ENCODE data around the gene WDR35. TPM values are rescaled to one million over a fixed set of nuclear protein-coding genes. Genes with fewer than 3 reads are reported as not detected.

The WDR35 gene
- 5.2 and 5.8 TPM in 2 replicates for total RNA-seq

DNA sequence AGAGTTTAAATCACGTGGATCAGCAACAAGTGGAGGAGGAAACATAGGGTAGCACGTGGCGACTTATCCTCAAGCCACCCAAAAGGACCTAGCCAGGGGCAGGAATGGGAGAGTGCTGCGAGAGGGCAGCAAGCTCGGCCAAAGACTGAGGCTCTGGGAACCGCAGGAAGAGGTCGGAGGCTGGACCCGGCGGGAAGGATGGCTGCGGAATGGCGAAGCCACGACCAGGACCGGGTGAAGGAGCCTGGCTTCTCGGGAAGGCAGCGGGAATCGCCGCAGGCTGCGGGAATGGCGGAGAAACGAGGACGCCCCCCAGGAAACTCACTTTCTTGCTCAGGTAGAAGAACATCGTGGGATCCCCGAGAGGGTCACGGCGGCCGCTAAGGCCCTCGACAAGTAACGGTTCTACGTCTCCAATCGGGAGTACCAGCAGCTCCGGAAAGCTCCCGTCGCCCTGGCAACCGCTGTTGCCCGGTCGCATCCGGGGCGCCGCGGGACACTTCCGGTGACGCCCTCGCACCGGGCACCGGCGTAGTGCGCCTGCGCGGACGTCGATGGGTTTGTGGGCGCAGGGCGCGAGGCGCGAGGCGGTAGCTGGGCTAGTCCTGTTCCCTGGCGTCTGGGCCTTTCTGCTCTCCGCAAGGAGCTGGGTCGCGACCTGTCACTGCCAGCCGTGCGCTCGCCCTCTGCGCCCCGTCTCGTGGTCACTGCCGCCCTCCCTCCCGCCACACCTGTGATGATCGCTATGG, at the start of gene WDR35:
Gene WDR35, minus strand, starts transcription at position 439 of the 749 bp plus-strand sequence. Its CDS starts 90 bp downstream, at position 349.
- peak; percentile 46 to 67 for DNase-seq (ENCODE audit: low read depth in 2 of 2)

DNA sequence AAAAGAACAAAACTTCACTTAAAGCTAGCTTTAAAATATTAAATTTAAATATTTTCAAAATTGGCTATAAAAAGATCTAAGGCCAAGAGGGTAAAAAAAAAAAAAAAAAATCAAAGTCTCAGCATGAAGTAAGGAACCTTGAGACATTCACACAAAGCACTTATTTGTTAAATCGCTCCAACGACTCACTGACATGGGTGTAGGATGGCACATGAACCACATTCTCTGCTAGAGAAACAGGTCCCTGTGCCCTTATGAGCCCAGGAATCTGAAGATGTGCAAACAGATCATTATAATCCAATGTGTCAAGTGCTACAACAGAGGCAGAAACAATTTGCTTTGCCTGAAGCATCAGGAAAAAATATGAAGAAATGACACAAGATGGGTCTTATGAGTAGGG, 47.8 kb upstream of the WDR35 start:
- DNase-seq (ENCODE audit: low read depth in 2 of 2): no peak

DNA sequence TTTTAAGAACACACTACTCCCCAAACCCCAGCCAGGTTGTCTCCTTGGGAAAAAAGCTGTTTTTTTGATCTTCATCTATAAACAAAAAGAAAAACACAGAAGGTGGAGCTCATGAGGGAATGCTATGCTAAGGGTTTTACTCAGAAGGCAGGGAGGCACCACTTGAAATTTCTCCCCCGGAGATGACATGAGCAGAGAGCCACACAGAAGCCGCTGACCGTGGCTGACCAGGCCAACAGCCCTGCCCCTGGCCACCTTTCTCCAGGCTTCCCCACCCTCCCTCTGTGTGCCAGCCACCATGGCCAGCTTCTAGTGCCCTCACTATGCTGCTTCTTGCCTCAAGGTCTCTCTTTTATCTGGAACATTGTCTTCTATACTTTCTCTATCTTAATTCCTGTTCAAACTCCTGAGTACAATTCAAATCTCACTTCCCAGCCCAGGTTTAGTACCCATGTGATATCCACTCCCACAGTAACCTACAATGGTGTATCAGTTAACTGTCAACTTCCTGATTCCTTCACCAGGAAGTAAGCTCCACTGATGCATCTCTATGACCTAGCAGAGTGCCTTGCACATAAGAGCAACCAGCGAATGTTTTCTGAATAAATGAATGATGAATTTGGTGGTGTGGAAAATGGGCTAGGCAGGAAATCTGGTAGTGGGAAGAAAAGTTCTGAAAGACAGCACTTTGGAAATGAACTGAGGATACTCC, 46.2 kb upstream of the WDR35 start:
- peak; percentile 40 to 70 for DNase-seq (ENCODE audit: low read depth in 2 of 2)

DNA sequence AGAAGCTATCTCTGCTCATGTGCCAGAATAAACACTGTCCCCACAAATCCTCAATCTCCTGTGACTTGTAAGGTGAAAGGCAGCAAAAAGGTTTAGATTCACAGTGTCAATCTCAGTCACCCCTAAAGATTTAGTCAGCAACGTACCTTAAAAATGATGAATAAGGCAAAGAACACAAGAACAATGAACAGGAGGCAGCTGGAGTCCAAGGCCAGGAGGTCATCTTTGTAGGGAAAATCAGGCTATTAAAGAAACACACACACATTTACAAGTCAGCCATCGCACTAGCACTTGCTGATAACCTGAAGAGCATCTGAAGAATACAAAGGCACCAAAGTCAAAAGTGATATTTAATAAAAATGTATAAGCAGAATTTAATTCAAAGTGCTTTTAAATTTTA, 44.9 kb upstream of the WDR35 start:
- peak; percentile 44 to 53 for DNase-seq (ENCODE audit: low read depth in 2 of 2)

DNA sequence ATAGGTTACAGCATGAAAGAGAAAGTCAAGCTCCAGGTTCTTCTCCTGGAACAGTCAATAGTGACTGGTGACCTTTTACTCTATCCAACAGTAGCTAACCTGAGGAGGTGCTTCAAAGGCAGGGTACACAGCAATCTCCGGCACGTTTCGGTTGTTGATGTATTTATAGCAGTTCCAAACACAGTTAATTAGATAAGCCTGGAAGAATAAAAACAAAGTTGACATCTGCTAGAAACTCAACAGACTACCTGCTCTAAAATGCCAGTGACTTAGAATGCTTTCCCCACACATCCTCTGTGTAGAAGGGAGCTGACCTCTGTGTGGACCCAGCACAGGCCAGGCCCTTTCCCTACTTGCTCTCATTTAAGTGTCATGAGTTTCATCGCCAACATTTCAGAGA, 44.3 kb upstream of the WDR35 start:
- no peak for DNase-seq (ENCODE audit: low read depth in 2 of 2)

DNA sequence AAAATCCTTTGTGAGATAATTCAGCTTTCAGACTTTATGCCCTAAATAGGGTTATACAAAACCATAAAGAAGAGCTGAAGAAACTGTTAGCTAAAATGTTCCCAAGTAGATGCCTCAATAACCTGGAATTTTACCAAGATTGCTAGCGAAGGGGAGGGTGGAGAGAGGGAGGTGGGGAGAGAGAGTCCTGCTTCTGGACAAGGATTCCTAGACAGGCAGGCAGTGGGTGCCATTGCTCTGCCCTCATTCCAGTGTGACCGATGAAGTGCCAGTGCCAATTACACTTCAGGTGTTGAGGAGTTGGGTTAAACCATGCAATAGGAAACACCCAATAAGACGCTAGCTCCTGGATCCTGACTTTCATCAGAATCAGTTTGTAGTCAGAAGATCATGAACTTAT, 43.4 kb upstream of the WDR35 start:
- no peak for DNase-seq (ENCODE audit: low read depth in 2 of 2)

DNA sequence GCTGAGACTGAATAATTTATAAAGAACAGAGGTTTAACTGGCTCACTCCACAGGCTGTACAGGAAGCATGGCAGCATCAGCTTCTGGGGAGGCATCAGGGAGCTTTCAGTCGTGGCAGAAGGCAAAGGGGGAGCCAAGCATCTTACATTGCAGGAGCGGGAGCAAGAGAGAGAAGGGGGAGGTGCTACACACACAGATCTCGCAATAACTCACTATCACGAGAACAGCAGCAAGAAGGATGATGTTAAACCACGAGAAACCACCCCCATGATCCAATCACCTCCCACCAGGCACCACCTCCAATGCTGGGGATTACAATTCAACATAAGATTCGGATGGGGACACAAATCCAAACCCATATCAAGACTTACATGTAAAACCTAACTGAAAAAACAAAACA, 40.3 kb upstream of the WDR35 start:
- no peak for DNase-seq (ENCODE audit: low read depth in 2 of 2)

DNA sequence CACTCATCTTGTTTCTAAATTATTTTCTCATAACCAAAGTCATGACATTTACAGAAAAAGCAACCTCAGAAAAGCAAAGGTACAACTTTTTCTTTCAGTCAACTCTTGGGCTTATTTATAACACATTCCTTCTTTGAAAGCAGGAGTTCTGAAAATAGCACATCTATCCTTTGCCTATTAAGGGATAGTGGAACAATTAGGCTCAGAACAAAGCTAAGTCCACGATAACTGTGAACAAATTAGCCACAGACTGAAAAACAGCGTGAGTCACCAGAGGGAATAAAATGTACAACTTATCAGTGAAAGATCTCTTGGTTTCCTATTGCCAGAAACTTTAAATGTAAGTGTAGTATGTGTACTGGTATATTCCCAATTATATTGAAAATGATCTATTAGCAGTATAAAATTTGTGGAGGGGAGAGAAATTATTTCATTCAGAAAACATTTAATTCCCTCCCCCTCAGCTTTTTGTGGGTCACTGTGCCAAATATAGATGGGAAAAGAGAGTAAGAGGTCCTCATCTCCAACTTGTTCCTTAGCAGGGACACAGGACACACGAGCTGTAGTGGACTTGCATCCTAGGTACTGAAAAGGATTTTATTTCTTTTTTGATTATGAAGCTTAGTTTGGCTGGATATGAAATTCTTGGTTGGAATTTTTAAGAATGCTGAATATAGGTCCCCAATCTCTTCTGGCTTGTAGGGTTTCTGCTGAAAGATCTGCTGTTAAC, 38.0 kb upstream of the WDR35 start:
- peak; percentile 49 to 68 for DNase-seq (ENCODE audit: low read depth in 2 of 2)

DNA sequence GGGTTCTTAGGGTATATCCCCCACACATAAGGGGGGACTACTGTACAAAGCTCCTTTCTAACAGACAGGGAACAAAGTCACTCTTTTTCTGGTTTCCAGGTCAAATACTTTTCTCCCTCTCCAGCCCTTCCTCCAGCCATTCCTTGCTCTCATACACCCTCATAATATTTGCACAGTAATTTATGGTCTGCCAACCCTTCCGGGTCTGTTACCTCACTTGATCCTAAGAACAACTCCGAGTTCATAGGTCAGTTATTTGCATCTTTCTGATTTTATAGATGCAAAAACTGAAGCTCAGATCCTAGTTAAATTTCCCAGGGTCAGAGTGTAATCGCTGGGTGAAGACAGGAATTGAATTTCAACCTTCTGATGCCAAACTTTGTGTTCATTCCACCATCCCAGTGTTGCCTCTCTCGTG, 37.4 kb upstream of the WDR35 start:
- DNase-seq (ENCODE audit: low read depth in 2 of 2): no peak

DNA sequence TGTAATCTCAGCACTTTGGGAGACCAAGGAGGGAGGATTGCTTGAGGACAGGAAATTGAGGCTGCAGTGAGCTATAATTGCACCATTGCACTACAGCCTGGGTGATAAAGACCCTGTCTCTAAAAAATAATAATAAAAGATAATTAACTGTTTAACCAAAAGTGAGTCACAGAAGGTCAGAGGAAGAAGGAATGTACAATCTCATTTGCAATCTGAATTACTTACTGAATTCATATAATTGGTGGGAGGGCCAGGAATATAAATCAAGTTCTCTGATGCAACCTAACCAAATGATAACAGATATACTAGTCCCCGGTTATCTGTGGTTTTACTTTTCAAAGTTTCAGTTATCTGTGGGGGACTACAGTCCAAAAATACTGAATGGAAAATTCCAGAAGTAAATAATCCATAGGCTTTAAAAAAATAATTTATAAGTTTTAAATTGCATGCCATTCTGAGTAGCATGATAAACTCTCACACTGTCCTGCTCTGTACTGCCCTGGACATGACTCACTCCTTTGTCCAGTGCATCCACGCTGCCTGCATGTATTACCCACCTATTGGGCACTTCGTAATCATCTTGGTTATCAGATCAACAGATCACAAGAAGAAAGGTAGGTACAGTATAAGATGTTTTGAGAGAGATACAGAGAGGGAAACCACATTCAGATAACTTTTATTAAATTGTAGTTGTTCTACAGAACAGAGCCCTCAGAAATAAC, 35.3 kb upstream of the WDR35 start:
- peak in 1 of 2 donors; percentile 41 for DNase-seq (ENCODE audit: low read depth in 2 of 2)

DNA sequence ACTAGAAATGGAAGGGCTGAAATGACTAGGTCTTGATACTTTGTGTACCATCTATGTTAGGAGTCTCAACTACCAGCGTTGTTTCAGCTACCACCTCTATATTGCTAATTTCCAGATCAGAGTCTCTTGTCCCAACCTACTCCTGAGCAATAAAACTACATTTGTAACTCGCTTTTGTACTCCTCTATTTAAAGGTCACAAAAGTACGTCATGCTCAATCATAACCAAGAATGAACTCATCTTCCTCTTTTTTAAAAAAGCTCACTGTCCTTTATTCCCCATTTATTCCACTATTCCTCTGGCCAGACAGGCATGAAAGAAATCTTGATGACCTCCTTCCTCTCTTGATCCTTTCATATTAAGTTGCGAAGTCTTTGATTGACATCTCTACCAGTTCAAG, 33.8 kb upstream of the WDR35 start:
- no peak for DNase-seq (ENCODE audit: low read depth in 2 of 2)

DNA sequence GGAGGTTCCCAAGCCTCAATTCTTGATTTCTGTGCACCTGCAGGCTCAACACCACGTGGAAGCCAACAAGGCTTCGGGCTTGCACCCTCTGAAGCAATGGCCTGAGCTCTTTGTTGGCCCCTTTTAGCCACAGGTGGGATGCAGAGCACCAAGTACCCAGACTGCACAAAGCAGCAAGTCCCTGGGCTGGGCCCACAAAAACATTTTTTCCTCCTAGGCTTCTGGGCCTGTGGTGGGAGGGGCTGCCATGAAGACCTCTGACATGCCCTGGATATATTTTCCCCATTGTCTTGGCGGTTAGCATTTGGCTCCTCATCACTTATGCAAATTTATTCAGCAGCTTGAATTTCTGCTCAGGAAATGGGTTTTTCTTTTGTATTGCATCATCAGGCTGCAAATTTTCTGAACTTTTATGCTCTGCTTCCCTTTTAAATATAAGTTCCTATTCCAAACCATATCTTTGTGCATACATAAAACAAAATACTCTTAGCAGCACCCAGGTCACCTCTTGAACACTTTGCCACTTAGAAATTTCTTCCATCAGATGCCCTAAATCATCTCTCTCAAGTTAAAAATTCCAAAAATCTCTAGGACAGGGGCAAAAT, 31.6 kb upstream of the WDR35 start:
- no peak for DNase-seq (ENCODE audit: low read depth in 2 of 2)

DNA sequence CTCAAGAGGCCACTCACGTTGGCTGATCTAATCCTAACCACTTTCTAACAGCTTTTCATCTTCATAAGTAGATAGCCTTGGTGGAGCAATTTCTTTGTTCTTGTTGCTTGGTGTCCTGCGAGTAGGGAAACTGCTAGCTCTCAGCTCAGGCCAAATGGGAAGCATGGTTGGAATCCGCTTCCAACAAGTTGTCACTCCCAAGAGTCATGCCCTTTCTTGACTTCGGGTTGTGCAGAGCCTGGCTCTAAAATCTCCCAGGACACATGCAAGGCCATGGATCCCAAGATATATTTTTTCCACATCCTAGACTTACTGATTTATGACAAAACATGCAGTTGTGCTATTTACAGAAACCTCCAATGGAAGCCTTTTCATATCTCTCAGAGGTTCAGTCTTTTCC, 29.8 kb upstream of the WDR35 start:
- DNase-seq (ENCODE audit: low read depth in 2 of 2): no peak

DNA sequence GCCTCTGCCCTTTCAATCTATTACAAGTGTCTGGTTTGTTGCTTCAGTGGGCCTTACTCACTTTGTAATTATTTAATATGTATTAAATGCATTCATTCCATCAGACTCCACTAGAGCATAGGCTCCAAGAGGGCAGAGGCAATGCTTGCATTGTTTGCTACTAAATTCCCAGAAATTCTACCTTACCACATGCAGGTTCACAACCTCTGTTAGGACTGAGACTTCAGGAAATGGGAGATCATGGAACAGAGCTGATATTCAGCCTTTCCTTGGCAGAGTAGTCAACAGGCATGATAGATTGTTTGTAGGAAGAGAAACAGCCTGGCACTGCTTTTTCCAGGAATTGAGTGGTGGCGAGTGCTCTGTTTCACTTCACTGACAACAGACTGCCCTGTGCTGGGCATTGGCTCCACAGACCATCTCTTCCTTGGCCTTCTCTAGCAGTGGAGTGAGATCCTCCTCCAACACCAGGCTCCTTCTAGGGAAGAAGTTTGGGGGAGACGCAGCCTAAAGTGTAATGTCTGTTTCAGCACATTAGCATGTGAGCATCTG, 28.8 kb upstream of the WDR35 start:
- peak in 1 of 2 donors; percentile 43 for DNase-seq (ENCODE audit: low read depth in 2 of 2)

DNA sequence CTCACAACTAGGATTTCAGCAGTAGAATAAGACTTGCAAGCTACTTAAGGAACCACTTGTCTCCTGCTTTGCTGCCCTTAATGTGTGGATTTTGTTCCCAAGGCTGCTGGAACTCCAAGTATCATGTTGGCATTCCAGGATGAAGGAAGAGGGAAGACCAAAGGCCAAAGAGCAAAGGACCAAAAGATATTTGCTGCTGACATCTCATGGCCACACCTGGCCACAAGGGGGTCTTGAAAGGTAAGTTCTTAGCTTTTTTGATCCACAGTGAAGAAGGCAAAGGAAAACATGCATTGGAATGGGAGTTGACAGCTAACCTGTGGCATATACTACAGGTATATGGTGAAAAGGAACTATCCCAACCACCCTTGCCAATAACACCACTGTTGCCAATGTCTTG, 26.4 kb upstream of the WDR35 start:
- no peak for DNase-seq (ENCODE audit: low read depth in 2 of 2)

DNA sequence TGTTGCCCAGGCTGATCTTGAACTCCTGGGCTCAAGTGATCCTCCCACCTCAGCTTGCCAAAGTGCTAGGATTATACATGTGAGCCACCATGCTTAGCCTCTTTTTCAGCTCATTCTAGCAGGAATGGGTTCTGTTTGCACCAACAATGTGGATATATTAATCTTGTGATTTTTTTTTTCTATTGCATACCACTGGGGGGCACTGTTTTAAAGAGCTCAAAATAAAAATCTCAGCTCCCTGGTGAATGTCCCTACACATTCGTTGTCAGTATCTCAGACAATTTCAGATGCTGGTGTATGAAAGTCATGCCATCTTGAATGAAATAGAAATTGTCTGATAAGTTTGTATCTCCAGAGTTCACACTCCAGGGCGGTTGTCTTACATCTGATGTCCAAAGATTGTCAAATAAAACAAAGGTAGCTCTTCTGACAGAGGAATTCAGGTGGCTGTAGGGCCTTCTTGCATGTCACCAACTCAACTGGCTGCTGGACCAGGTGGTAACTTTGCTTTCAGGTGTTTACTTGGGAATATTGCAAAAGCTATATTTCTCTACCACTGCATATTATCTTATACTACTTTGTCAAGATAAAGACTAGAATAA, 25.7 kb upstream of the WDR35 start:
- DNase-seq (ENCODE audit: low read depth in 2 of 2): peak; percentile 69 to 74

DNA sequence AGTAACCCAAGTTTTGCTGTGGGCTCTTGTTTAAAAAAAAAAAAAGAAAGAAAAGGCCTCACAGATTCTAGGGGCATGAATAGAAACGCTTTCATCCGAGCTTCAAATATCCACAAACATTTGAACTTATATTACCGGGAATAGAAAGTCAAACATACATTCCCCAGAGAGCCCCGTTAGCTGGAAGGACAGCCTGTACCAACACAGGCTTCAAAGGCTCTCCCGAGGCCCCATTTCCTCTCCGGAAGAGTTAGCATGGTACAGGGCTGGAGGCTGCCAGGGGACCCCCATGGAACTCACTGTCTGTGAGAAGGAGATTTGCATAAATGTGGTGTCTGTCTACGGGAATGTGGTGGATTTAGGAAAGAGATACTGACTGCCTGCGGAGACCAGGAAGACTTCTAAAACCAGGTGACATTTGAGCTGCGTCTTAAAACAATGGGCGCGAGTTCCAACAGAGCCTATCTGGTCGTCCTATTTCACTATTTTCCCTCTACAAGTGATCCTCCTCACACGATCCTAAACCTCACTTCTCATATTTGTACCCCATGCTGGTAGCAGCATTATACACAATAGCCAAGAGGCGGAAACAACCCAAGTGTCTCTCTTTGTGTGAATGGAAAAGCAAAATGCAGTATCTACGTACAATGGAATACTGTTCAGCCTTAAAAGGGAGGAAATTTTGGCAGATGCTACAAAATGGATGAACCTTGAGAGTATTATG, 23.4 kb upstream of the WDR35 start:
- DNase-seq (ENCODE audit: low read depth in 2 of 2): peak; percentile 16 to 38

DNA sequence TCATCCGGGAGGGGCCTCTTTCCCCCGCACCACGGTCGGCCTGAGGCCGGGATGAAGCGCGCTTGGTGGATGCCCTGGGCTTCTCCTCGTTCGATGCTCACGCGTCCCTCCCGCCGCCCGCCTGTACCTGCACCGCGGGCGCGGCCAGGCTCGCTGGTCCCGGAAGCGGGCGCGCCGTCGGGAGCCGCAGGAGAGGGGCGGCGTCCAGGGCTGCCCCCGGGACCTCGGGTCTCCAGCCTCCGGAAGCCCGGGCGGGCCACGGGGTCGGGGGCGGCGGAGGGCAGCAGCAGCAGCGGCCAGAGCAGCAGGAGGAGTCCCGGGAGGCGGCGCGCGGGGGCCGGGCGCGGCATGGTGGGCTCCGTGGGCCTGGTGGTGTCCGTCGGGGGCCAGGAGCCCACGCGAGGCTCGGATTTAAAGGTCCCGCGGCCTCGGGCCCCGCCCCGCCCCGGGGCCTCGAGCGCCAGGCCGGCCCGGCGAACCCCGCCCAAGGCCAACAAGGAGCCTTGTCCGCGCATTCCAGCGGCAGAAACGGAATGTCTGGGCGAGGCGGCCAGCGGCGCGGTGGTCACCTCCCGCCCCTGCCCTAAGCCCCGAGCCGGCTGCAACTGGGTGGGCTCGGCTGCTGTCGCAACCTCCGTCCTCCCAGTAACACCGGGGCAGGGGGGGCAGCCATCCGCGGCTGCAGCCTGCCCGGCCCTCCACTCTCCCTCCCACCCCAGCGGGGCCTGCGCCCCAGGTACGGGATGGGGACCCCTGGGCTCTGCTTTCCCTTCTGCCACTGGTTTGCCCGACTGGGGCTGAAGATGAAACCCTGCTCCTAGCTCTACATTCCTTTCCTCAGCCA, 22.6 kb upstream of the WDR35 start, which contains the start of gene MATN3:
Gene MATN3, minus strand, starts transcription at position 387 of the 844 bp plus-strand sequence. Its CDS starts 37 bp downstream, at position 350.
- peak in 1 of 2 donors; percentile 19 for DNase-seq (ENCODE audit: low read depth in 2 of 2)

DNA sequence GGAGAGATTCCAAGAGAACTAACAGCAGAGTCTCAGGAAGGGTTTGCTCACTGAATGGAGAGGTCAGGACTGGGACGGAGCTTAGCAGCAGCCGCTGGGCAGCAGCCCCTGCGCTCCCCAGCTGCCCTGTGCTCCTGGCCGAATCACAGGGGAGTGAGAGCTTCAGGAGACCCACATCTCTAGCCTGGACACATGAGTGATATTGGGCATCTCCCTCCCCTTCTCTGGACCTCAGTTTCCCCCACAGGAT, 22.1 kb upstream of the WDR35 start:
- no peak for DNase-seq (ENCODE audit: low read depth in 2 of 2)
